Amniotic stem cell (primary cell): ENCODE measurements around the gene NTN1.

Experiments
- DNase-seq: peaks from one replicate; lab custom pipeline; 2025; lab: John Stamatoyannopoulos, UW

Gene NTN1

DNA sequence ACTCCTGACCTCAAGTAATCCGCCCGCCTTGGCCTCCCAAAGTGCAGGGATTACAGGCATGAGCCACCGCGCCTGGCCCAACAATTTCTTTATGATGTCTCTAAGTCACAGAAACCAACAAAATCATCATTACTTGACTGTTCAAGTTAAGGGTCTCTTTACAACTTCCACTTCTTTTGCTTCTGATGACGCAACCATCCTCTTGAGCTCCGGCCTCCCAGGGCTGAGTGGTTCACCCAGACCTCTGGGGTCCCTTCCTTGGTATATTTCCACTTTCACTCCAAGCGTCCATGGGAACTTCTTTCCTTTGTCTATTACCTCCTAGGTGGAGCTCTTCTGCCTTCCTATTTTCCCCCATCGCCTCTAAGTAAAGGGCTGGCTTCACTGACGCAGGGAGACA is 253.7 kb downstream of the NTN1 start:
- no peak for DNase-seq

DNA sequence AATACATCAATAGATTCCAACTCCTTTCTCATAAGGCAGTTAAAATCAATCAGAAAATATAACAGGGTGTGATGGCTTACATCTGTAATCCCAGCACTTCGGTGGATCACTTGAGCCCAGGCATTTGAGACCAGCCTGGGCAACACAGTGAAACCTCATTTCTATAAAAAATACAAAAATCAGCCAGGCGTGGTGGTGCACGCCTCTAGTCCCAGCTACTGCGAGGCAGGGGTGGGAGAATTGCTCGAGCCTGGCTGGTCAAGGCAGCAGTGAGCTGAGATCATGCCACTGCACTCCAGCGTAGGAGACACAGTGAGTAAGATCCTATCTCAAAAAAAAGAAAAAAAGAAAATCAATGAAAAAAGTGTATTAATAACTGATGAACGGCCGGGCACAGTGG is 258.6 kb downstream of the NTN1 start:
- no peak for DNase-seq

DNA sequence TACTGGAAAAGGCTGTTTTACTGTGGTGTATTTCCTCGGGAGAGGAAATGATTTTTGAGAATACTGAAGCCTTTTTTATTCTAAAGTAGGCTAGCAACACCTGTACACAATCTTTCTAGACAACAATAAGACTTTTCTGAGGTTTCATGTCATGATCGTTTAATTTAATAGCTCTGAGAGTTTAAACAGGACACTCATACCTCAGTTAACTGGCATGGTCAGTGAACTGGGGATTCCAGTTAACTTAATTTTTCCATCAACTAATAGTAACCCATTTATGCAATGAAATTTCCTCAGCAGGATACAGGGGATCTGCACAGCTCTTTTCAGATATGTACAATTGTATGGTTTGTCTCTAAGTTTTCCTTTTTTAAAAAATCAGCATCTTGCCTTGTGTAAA is 262.6 kb downstream of the NTN1 start:
- no peak for DNase-seq

DNA sequence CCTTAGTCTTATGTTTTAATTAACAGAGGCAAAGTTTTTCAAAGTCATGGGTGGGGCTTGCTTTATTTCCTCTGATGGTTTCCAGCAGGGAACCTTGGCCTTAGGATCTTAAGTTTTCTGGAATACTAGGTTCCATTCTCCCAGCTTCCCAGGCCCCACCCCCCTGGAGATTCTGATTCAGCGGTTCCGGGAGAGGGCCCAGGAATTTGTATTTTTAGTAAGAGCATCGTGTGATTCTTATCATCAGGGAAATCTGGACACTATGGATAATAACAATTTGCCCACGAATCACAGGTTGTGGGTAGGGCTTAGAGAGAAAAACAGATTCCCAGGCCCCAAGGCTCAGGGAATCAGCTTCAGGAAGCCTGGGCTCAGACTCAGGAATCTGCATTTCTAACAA is 263.6 kb downstream of the NTN1 start:
- DNase-seq, result no peak

DNA sequence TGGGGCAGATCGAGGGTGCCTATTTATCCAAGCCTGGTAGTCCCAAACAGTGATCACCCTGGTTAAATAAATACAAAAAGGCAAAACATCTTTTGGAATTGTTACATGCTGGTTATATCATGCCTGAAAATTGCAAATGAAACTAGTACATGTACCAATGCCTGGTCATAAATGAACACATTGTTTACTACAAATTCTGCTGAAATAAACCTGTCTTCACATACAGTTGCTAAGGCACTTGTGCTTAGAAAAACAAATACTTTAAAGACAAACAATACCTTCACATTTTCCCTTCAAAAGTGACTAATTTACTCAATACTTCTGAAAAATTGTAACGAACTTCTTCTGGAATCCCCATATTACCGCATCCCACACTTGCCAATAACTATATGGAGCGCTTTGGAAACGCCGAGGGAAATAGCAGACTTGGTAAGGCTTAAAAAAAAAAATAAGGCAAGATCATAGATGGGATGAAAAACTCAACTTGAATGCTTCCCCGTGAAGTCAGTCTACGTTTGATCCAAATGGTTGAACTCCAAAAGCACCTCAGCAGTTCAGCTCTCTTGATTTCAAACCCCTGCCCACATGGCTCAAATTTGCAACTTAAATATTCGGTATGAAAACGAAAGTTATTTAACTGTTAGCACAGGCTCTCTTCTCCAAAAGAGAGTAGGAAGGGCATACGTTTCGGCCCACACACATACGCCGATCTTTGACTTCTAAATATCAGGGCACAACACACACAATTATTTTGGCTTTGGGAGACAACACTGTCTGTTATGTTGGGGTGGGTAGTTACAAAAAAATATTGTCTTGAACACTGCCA is 264.5 kb downstream of the NTN1 start:
- DNase-seq, result no peak

DNA sequence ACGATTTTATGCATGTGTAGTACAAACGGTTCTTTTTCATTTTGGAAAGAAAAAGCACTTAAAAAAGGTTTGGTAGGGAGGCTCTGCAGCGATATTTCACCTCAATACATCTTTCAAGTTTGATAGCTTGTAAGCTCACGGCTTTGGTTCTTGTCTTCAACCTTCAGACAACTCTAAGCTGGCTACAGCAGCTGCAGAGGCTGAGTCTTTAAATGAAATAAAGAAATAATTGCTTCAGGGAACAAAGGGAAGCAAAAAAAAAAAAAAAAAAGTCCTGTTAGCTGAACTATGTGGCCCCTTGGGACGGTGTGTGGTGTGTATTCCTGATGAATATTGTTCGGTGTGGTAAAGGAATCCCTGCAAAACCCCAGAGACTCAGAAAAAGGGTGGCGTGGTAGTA is 265.1 kb downstream of the NTN1 start:
- no peak for DNase-seq

DNA sequence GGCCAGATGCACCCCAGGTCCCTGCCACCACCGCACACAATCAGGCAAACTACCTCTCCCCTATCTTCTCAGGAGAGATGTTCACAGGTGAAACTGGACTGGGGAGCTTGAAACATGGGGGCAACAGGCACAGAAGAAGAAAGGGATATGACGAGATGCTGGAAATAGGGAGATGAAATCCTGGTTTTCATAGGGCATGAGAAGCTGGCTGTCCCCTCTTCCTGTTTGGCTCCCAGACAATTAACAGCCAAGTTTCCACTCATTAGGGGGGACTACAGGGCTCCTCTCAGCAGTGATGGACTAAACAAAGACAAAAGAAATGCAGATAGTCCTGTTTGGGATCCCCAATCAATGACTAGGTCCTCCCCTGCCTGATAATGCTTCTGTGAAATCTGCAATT is 266.0 kb downstream of the NTN1 start:
- DNase-seq, result no peak

DNA sequence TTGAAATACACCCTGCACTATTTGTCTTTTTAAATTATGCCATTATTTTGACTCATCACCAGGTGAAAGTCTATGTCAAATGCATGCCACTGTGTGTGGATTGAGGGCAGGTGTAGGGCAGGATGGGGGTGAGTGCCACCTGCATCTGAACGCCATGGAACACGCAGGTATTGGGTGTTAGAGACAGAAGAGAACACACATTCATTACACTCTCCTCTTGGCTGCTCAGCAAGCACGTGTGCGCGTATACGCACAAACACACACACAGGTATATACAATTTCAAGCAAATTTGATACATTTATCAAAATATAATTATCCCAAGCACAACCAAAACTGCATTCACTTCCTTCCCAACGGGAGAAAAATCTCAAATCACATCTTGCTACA is 268.9 kb downstream of the NTN1 start:
- DNase-seq, result no peak

DNA sequence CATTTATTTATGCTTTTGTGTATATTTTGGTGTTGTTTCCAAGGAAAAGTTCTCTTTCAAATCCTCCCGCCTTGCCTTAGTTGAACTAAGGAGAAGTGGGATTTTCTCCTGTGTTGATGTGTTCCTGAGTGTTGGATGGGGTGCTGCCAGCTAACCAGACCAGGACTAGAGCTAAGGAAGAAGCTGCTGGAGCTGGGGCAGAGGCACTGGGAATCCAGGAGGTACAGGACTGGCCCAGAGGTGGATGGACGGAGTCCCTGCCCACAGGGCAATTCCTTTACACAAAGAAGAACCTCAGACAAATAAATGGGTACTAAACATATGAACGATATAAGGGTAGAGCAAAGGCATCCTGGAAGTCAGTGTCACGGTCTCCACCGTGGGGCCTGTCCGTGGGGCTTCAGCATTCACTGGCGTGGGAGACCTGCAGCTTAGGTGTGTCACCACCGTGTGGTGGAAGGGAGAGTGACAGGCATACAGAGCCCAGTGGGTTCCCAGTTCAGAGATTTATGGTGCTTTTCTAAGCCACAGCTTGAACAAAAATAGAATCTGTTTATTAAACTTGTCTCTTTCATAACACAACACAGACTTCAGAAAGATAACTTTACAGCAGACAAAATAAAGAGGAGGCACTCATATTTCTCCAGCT is 270.7 kb downstream of the NTN1 start:
- DNase-seq, result no peak

DNA sequence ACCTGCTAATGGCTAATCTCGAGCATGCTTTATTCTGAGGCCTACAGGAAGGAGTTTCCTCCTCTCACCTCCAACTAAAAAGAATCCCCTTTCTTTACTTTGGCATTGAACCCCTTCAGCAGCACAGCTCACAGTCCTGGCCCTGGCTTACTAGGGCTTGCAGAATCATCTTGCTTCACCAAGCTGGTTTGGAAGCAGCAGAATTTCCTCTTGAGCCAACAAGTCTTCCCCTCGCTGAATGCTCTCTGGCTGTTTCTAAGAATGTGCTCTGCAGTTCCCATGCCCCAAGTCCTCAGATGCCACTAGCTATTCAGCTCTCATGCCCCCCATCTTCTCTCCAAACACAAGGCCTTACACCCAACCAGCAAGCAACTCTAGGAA is 271.2 kb downstream of the NTN1 start:
- DNase-seq, result no peak
